ENCODE data around the gene ABCC1.
"Not testable (repeated sequence)": the region's sequence is repeated elsewhere in the genome, so short reads cannot be mapped to it uniquely, and the experiment has no call there.

Gene ABCC1

DNA sequence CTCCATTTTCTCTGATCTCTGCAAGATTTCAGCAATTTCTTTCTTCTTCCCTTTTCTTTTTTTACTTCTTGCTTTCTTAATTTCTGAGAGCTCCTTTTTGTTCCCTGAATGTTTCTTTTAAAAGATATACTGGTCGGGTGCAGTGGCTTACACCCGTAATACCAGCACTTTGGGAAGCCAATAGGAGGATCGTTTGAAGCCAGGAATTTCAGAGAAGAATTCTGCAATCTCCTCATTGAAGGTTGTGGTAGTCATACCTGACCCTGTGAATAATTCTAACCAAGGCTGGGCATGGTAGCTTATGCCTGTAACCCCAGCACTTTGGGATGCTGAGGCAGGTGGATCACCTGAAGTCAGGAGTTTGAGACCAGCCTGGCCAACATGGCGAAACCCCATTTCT lies 15.6 kb upstream of the ABCC1 start:
- Histone ChIP-seq H3K79me2 (ENCODE audit: insufficient read depth, low read length) (no peaks in the 10 kb centered on the region), H4K20me1 (ENCODE audit: insufficient read depth, low read length) (no peaks in the 10 kb centered on the region), H3K4me2 (ENCODE audit: low read length) (no peak overlapping the region), H3K4me3 (ENCODE audit: low read depth, low read length, poor library complexity, severe bottlenecking) (no peak overlapping the region), H3K9me3 (ENCODE audit: low read length) (peaks cover 5% of the 10 kb centered on the region), H3K9me2 (ENCODE audit: low read depth, low read length) (no peaks in the 10 kb centered on the region), H2AFZ (ENCODE audit: low read length) (no peak overlapping the region), H3K27me3 (ENCODE audit: insufficient read depth, low read length) (no peaks in the 10 kb centered on the region), H3F3A (ENCODE audit: insufficient read depth, low read length) (no peaks in the 10 kb centered on the region), H3K36me3 (ENCODE audit: insufficient read depth, low read length) (no peaks in the 10 kb centered on the region; the same call in 1 of the 2 replicates), H3K9ac (ENCODE audit: low read length) (no peak overlapping the region), H3K27ac (ENCODE audit: low read depth, low read length, poor library complexity, severe bottlenecking) (no peak overlapping the region), H3K4me1 (ENCODE audit: insufficient read depth, low read length, severe bottlenecking) (no peaks in the 10 kb centered on the region)
- no peak for TF ChIP-seq EZH2 (IDR thresholded peaks at IDR 0.05; ENCODE audit: borderline replicate concordance, low read length)
- TF ChIP-seq, protein P1, sequence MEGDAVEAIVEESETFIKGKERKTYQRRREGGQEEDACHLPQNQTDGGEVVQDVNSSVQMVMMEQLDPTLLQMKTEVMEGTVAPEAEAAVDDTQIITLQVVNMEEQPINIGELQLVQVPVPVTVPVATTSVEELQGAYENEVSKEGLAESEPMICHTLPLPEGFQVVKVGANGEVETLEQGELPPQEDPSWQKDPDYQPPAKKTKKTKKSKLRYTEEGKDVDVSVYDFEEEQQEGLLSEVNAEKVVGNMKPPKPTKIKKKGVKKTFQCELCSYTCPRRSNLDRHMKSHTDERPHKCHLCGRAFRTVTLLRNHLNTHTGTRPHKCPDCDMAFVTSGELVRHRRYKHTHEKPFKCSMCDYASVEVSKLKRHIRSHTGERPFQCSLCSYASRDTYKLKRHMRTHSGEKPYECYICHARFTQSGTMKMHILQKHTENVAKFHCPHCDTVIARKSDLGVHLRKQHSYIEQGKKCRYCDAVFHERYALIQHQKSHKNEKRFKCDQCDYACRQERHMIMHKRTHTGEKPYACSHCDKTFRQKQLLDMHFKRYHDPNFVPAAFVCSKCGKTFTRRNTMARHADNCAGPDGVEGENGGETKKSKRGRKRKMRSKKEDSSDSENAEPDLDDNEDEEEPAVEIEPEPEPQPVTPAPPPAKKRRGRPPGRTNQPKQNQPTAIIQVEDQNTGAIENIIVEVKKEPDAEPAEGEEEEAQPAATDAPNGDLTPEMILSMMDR (IDR thresholded peaks at IDR 0.05; ENCODE audit: low read length) = no peak

DNA sequence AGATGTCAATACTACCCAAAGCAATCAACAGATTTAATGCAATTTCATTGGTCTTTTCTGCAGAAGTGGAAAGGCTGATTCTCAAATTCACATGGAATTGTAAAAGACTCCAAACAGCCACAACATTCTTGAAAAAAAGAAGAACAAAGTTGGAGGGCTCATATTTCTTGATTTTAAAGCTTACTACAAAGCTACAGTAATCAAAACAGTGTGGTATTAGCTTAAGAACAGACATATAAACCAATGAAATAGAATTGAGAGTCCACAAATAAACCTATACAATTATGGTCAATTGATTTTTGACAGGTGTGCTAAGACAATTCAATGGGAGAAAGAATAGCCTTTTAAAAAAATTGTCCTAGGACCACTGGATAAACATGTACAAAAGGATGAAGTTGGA lies 14.4 kb upstream of the ABCC1 start:
- no peaks in the 10 kb centered on the region for H3K27me3 ChIP-seq (ENCODE audit: insufficient read depth, low read length)
- H3K79me2 ChIP-seq (ENCODE audit: insufficient read depth, low read length) = no peaks in the 10 kb centered on the region
- no peak overlapping the region for H3K9ac ChIP-seq (ENCODE audit: low read length)
- no peaks in the 10 kb centered on the region for H3K9me2 ChIP-seq (ENCODE audit: low read depth, low read length)
- no peak overlapping the region for H3K4me2 ChIP-seq (ENCODE audit: low read length)
- H3F3A ChIP-seq (ENCODE audit: insufficient read depth, low read length) = no peaks in the 10 kb centered on the region
- peaks cover 10% of the 10 kb centered on the region for H3K4me1 ChIP-seq (ENCODE audit: insufficient read depth, low read length, severe bottlenecking)
- no peak overlapping the region for H2AFZ ChIP-seq (ENCODE audit: low read length)
- H3K36me3 ChIP-seq (ENCODE audit: insufficient read depth, low read length) = no peaks in the 10 kb centered on the region; the same call in 1 of the 2 replicates
- TF ChIP-seq, protein P1 (IDR thresholded peaks at IDR 0.05; ENCODE audit: low read length) = no peak
- TF ChIP-seq EZH2 (IDR thresholded peaks at IDR 0.05; ENCODE audit: borderline replicate concordance, low read length) = no peak
- H4K20me1 ChIP-seq (ENCODE audit: insufficient read depth, low read length) = no peaks in the 10 kb centered on the region
- H3K9me3 ChIP-seq (ENCODE audit: low read length) = peaks cover 5% of the 10 kb centered on the region
- no peak overlapping the region for H3K27ac ChIP-seq (ENCODE audit: low read depth, low read length, poor library complexity, severe bottlenecking)
- H3K4me3 ChIP-seq (ENCODE audit: low read depth, low read length, poor library complexity, severe bottlenecking) = no peak overlapping the region

DNA sequence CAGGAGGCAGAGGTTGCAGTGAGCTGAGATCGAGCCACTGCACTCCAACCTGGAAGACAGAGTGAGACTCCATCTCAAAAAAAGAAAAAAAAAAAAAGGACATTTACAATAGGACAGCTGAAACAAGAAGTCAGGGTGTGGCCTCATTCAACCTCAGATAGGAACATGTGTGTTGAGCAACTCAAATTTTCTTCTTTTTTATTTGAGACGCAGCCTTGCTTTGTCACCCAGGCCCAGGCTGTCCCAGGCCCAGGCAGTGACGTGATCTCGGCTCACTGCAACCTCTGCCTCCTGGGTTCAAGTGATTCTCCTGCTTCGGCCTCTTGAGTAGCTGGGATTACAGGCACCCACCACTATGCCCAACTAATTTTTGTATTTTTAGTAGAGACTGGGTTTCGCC lies 12.6 kb upstream of the ABCC1 start:
- H3K4me3 ChIP-seq (ENCODE audit: low read depth, low read length, poor library complexity, severe bottlenecking); H3K27me3 ChIP-seq (ENCODE audit: insufficient read depth, low read length); H3K9me3 ChIP-seq (ENCODE audit: low read length); H2AFZ ChIP-seq (ENCODE audit: low read length); H3F3A ChIP-seq (ENCODE audit: insufficient read depth, low read length); H3K4me2 ChIP-seq (ENCODE audit: low read length); H3K9ac ChIP-seq (ENCODE audit: low read length); H3K27ac ChIP-seq (ENCODE audit: low read depth, low read length, poor library complexity, severe bottlenecking); H3K36me3 ChIP-seq (ENCODE audit: insufficient read depth, low read length); H3K9me2 ChIP-seq (ENCODE audit: low read depth, low read length); H3K79me2 ChIP-seq (ENCODE audit: insufficient read depth, low read length); H4K20me1 ChIP-seq (ENCODE audit: insufficient read depth, low read length): not testable (repeated sequence)
- peaks cover 14% of the 10 kb centered on the region for H3K4me1 ChIP-seq (ENCODE audit: insufficient read depth, low read length, severe bottlenecking)

DNA sequence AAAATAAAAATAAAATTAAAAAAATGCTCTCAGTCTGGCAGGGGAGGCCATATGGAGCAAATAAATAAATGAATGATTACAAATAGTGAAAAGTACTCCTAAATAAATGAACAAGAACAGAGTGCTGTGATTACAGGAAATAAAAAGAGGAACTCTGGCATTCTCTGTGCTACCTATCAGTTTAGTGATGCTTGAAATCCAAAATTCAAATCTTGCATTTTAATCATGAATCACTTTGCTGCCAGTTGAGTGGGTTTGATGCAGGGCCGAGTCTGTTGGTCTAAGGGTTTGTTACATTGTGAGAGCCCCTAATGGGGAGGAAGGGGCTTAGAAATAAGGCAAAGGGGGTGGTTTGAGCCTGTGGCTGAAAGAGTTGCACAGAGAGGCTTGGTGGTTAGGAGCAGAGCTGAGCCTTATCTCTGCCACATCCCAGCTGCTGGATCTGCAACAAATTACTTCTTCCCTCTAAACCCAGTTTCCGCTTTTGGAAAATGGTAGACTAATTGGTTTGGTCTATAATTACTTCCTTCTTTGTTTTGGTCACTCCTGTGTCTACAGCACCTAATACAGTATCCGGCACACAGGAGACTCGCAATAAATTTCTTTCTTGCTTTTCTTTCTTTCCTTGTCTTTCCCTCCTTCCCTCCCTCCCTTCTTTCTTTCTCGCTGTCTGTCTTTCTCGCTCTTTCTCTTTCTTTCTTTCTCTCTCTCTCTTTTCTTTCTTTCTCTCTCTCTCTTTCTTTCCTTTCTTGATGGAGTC lies 6.3 kb upstream of the ABCC1 start:
- H3K79me2 ChIP-seq (ENCODE audit: insufficient read depth, low read length) = no peaks in the 10 kb centered on the region
- no peaks in the 10 kb centered on the region for H3K36me3 ChIP-seq (ENCODE audit: insufficient read depth, low read length)
- no peaks in the 10 kb centered on the region for H4K20me1 ChIP-seq (ENCODE audit: insufficient read depth, low read length)
- H3K27ac ChIP-seq (ENCODE audit: low read depth, low read length, poor library complexity, severe bottlenecking) = peak overlapping the region; percentile 50
- no peaks in the 10 kb centered on the region for H3K9me2 ChIP-seq (ENCODE audit: low read depth, low read length)
- H3K9ac ChIP-seq (ENCODE audit: low read length) = no peak overlapping the region
- TF ChIP-seq EZH2 (IDR thresholded peaks at IDR 0.05; ENCODE audit: borderline replicate concordance, low read length) = no peak
- TF ChIP-seq, protein P1 (IDR thresholded peaks at IDR 0.05; ENCODE audit: low read length) = no peak
- H3F3A ChIP-seq (ENCODE audit: insufficient read depth, low read length) = no peaks in the 10 kb centered on the region
- H3K4me3 ChIP-seq (ENCODE audit: low read depth, low read length, poor library complexity, severe bottlenecking) = no peak overlapping the region
- H2AFZ ChIP-seq (ENCODE audit: low read length) = no peak overlapping the region
- no peaks in the 10 kb centered on the region for H3K9me3 ChIP-seq (ENCODE audit: low read length)
- peak overlapping the region; percentile 36 for H3K4me2 ChIP-seq (ENCODE audit: low read length)
- H3K27me3 ChIP-seq (ENCODE audit: insufficient read depth, low read length) = no peaks in the 10 kb centered on the region
- H3K4me1 ChIP-seq (ENCODE audit: insufficient read depth, low read length, severe bottlenecking) = peaks cover 29% of the 10 kb centered on the region
